GM12891 (cell line): ENCODE results near the gene CCBE1.

Experiments used
- DNase-seq: peaks from one replicate; pipeline ENCODE4 v3.0.0; 2011; ENCODE audit warnings: low spot score; ENCODE audit not compliant: insufficient read length
- FAIRE-seq: peaks from 2 replicates; lab custom pipeline; 2011; peaks lifted over from hg19 to GRCh38; lab: Jason Lieb, UNC
- PAX5 ChIP-seq: IDR thresholded peaks from 2 replicates; pipeline ENCODE4 v1.6.1; 2011; ENCODE audit warnings: low read length, moderate library complexity, mild to moderate bottlenecking; ENCODE audit not compliant: insufficient read depth, severe bottlenecking
- POLR2A ChIP-seq: IDR thresholded peaks from 2 replicates; pipeline ENCODE4 v1.6.1; 2011; ENCODE audit warnings: low read depth, low read length, control low read depth
- POLR2AphosphoS5 ChIP-seq: IDR thresholded peaks from 2 replicates; pipeline ENCODE4 v1.6.1; 2011; ENCODE audit warnings: low read depth, low read length, control low read depth
- POU2F2 ChIP-seq: IDR thresholded peaks from 2 replicates; pipeline ENCODE4 v1.6.1; 2011; ENCODE audit warnings: low read depth, mild to moderate bottlenecking, control low read depth, low read length, moderate library complexity
- SPI1 ChIP-seq: IDR thresholded peaks from 2 replicates; pipeline ENCODE4 v1.6.1; 2011; ENCODE audit warnings: low read depth, low read length, control low read depth
- TAF1 ChIP-seq: IDR thresholded peaks from 2 replicates; pipeline ENCODE4 v1.6.1; 2011; ENCODE audit warnings: low read depth, low read length, control low read depth

CCBE1 gene

GRCh38 chr18:59610546-59611140 is 86.6 kb downstream of the CCBE1 start:
- DNase-seq, result no peak
- FAIRE-seq, result no peak
- no peak for TF ChIP-seq TAF1
- no peak for TF ChIP-seq PAX5
- no peak for TF ChIP-seq POLR2AphosphoS5
- no peak for TF ChIP-seq POLR2A
- TF ChIP-seq SPI1, result no peak

GRCh38 chr18:59609654-59610053 is 87.6 kb downstream of the CCBE1 start:
- FAIRE-seq (no peak), DNase-seq (no peak)

GRCh38 chr18:59607471-59607870 is 89.8 kb downstream of the CCBE1 start:
- FAIRE-seq, result no peak
- no peak for TF ChIP-seq POU2F2
- TF ChIP-seq TAF1, result no peak
- no peak for TF ChIP-seq POLR2AphosphoS5
- TF ChIP-seq POLR2A, result no peak
- TF ChIP-seq SPI1, result no peak
- no peak for TF ChIP-seq PAX5

More at GRCh38 chr18:59609654-59610053, 87.6 kb downstream of the CCBE1 start:
- no peak for TF ChIP-seq POLR2AphosphoS5
- TF ChIP-seq POLR2A, result no peak

GRCh38 chr18:59607078-59607379 is 90.2 kb downstream of the CCBE1 start:
- FAIRE-seq (no peak), DNase-seq (no peak)
- TF ChIP-seq PAX5 (no peak), POU2F2 (no peak), TAF1 (no peak), SPI1 (no peak), POLR2A (no peak), POLR2AphosphoS5 (no peak)

More at GRCh38 chr18:59607471-59607870, 89.8 kb downstream of the CCBE1 start:
- DNase-seq, result no peak

- TF ChIP-seq SPI1, result no peak
- no peak for TF ChIP-seq POLR2AphosphoS5
- TF ChIP-seq POU2F2, result no peak
- TF ChIP-seq POLR2A, result no peak
- no peak for TF ChIP-seq TAF1
- no peak for TF ChIP-seq PAX5
- DNase-seq (no peak), FAIRE-seq (no peak)
Observed at GRCh38 chr18:59606193-59607077, 90.8 kb downstream of the CCBE1 start.

GRCh38 chr18:59605633-59606192 is 91.5 kb downstream of the CCBE1 start:
- no peak for TF ChIP-seq POLR2AphosphoS5
- no peak for TF ChIP-seq SPI1
- TF ChIP-seq POLR2A, result no peak
- TF ChIP-seq PAX5, result no peak
- no peak for TF ChIP-seq TAF1
- TF ChIP-seq POU2F2, result no peak
- FAIRE-seq (no peak), DNase-seq (no peak)

- TF ChIP-seq POLR2AphosphoS5, result no peak
- TF ChIP-seq POLR2A, result no peak
- TF ChIP-seq SPI1, result no peak
- no peak for TF ChIP-seq TAF1
- TF ChIP-seq PAX5, result no peak
- no peak for TF ChIP-seq POU2F2
- DNase-seq, result no peak
- FAIRE-seq, result no peak
Observed at GRCh38 chr18:59604877-59605276, 92.3 kb downstream of the CCBE1 start.

- TF ChIP-seq POLR2A, result no peak
- TF ChIP-seq PAX5, result no peak
- TF ChIP-seq TAF1, result no peak
- TF ChIP-seq SPI1, result no peak
- TF ChIP-seq POLR2AphosphoS5, result no peak
- no peak for TF ChIP-seq POU2F2
- no peak for FAIRE-seq
- no peak for DNase-seq
Observed at GRCh38 chr18:59597049-59597448, 100.2 kb downstream of the CCBE1 start.

GRCh38 chr18:59593291-59593717 is 103.9 kb downstream of the CCBE1 start:
- FAIRE-seq (no peak), DNase-seq (no peak)
- TF ChIP-seq POLR2A (no peak), PAX5 (no peak), TAF1 (no peak), POU2F2 (no peak)

- no peak for DNase-seq
- TF ChIP-seq SPI1 (no peak), POLR2A (no peak), PAX5 (no peak), TAF1 (no peak), POLR2AphosphoS5 (no peak), POU2F2 (no peak)
- no peak for FAIRE-seq
Observed at GRCh38 chr18:59592624-59593023, 104.6 kb downstream of the CCBE1 start.

GRCh38 chr18:59582395-59582794 is 114.8 kb downstream of the CCBE1 start:
- no peak for DNase-seq
- FAIRE-seq, result no peak
- no peak for TF ChIP-seq TAF1
- no peak for TF ChIP-seq PAX5
- TF ChIP-seq SPI1, result no peak
- TF ChIP-seq POLR2A, result no peak
- TF ChIP-seq POU2F2, result no peak
- no peak for TF ChIP-seq POLR2AphosphoS5
